Brain microvascular endothelial cell (primary cell): ENCODE measurements around the gene ZKSCAN4.

Experiments used
- DNase-seq: peaks from one replicate; pipeline ENCODE4 v3.0.0-alpha.2; 2020
- H3K27ac ChIP-seq: fragments of 250-450 bp; sonication (Bioruptor Pico); 2 replicates; pipeline ENCODE4 v1.5.1; 2020; ENCODE audit warnings: mild to moderate bottlenecking, moderate library complexity
- H3K27me3 ChIP-seq: fragments of 250-450 bp; sonication (Bioruptor Pico); replicated peaks from 2 replicates; pipeline ENCODE4 v1.5.1; 2020; ENCODE audit warnings: mild to moderate bottlenecking
- H3K36me3 ChIP-seq: fragments of 250-450 bp; sonication (Bioruptor Pico); replicated peaks from 2 replicates; pipeline ENCODE4 v1.5.1; 2020; ENCODE audit warnings: mild to moderate bottlenecking
- H3K4me3 ChIP-seq: 2 replicates; pipeline ENCODE4 v1.5.1; 2011; ENCODE audit warnings: low read depth, mild to moderate bottlenecking, control low read depth, low read length, moderate library complexity
- in situ Hi-C: cut with HindIII; loops from 2 replicates; pipeline ENCODE4 v1.10.0; 2017; ENCODE audit warnings: low sequenced_read_pairs, low pct_ligation_motif_present
- TF ChIP-seq, protein P1 (sequence below): IDR thresholded peaks from 2 replicates; pipeline ENCODE4 v1.5.1; 2011; ENCODE audit warnings: low read depth, mild to moderate bottlenecking, moderate library complexity, low read length, control low read depth, inconsistent platforms; ENCODE audit errors: missing control alignments

Gene ZKSCAN4

DNA sequence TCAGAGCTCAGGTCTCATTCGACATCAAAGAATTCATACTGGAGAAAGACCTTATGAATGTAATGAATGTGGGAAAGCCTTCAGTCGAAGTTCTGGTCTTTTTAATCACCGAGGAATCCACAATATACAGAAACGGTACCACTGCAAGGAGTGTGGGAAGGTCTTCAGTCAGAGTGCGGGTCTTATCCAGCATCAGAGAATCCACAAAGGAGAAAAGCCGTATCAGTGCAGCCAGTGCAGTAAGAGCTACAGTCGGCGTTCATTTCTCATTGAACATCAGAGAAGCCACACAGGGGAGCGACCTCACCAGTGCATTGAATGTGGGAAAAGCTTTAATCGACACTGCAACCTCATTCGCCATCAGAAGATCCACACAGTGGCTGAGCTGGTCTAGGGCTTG is 19.3 kb downstream of the ZKSCAN4 start:
- TF ChIP-seq, protein P1, sequence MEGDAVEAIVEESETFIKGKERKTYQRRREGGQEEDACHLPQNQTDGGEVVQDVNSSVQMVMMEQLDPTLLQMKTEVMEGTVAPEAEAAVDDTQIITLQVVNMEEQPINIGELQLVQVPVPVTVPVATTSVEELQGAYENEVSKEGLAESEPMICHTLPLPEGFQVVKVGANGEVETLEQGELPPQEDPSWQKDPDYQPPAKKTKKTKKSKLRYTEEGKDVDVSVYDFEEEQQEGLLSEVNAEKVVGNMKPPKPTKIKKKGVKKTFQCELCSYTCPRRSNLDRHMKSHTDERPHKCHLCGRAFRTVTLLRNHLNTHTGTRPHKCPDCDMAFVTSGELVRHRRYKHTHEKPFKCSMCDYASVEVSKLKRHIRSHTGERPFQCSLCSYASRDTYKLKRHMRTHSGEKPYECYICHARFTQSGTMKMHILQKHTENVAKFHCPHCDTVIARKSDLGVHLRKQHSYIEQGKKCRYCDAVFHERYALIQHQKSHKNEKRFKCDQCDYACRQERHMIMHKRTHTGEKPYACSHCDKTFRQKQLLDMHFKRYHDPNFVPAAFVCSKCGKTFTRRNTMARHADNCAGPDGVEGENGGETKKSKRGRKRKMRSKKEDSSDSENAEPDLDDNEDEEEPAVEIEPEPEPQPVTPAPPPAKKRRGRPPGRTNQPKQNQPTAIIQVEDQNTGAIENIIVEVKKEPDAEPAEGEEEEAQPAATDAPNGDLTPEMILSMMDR: no peak
- Histone ChIP-seq H3K27ac (no peak overlapping the region), H3K36me3 (peaks cover 47% of the 10 kb centered on the region), H3K27me3 (no peaks in the 10 kb centered on the region), H3K4me3 (no peak overlapping the region)
- in situ Hi-C loops: no loop called here
- DNase-seq: no peak

DNA sequence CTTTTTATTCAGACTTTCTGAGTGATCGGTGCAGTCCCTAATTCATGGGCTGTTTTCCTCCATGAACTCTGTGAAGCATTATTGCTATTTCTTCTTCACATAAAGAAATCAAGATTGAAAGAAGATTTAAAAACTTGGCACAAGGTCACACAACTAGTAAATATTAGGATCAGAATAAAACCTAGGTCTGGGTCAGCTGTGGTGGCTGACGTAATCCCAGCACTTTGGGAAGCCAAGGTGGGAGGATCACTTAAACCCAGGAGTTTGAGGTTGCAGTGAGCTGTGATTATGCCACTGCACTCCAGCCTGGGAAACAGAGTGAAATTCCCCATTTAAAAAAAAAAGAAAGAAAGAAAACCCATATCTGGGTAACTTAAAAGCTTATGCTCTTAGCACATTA is 25.6 kb downstream of the ZKSCAN4 start:
- H3K27ac ChIP-seq: no peak overlapping the region
- in situ Hi-C loops: no loop called here
- TF ChIP-seq, protein P1: no peak
- no peaks in the 10 kb centered on the region for H3K27me3 ChIP-seq
- no peak for DNase-seq
- H3K36me3 ChIP-seq: peaks cover 34% of the 10 kb centered on the region
- no peak overlapping the region for H3K4me3 ChIP-seq

DNA sequence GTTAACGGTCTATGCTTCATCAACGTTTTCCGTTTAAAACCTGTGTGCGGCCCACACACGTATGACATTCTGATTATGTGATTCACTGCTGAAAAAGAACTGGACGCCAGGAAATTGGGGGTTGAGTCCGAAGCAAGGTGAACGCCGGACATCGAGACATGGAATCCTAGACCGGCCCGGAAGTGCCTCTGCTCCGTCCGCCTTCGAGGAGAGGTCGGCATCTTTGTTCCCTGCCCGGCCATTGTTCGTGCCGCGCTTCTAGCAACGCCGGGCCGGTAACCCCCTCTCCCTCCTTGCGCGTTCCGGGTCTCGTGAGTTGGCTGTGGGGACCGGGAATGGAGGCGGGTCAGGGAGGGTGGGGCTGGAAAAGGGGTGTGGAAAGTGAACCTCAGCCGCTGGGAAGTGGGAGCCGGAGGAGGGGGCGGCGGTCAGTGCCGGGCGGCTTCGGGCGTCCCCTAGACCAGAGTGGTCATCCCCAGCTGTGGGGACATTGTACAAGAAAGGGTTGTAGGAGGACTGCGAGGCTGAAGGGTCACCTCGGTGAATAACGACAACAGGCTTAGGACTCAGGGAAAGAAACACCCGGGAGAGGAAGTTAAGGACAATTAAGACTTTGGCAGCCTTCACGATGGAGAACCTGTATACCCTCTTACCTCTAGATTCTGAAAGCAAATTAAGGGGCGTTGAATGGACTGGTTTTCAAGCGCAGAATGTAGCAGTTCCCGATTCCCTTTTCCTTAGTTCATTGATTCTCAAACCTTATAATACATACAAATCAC is 26.8 kb downstream of the ZKSCAN4 start, which contains the start of gene ZSCAN9:
Gene ZSCAN9 (plus strand): TSS at position 220 of the 779 bp plus-strand sequence. CDS start 1,810 bp downstream, outside the sequence.
- TF ChIP-seq, protein P1: no peak
- peak; percentile 80 for DNase-seq
- H3K27me3 ChIP-seq: no peaks in the 10 kb centered on the region
- in situ Hi-C loops: no loop called here
- H3K36me3 ChIP-seq: peaks cover 26% of the 10 kb centered on the region
- peak within 1 kb of the TSS; percentile 86 for H3K4me3 ChIP-seq
- peak within 1 kb of the TSS; percentile 38 for H3K27ac ChIP-seq

DNA sequence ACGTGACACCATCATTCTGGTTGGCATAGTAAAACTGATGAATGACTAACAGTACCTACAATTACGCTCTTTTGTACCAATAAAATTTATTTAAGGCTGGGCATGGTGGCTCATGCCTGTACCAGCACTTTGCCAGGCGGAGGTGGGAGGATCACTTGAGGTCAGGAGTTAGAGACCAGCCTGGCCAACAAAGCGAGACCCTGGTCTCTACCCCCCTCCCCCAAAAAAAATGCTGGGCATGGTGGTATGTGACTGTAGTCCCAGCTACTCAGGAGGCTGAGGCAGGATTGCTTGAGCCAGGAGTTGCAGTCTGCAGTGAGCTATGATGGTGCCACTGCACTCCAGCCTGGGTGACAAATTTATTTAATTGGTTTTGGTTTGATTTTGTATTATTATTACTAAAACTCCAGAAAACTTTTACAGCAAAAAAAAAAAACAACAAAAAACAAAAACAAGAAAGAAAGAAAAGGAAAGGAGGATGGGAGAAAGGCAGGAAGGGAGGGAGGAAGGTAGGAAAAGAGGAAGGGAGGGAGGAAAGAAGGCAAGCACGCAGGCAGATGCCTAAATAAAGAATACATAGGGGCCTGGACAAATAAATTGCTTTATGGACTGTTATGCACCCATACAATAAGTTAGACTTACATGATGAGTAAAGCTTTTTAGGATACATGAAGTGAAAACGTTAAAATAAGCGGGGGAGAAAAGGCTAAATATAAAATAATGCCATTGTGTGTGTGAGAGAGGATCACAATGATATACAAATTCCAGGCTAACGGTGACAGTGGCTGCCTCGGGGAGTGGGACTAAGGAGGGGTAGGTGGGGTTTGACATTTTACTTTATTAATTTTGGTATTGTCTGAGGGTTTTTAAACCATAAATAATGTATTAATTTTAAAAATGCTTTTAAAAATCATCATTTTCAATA is 27.7 kb downstream of the ZKSCAN4 start:
- Histone ChIP-seq H3K27me3 (no peaks in the 10 kb centered on the region), H3K27ac (peak overlapping the region; percentile 38), H3K4me3 (peak overlapping the region; percentile 86), H3K36me3 (peaks cover 22% of the 10 kb centered on the region)
- in situ Hi-C loops: no loop called here
- TF ChIP-seq, protein P1: no peak
- no peak for DNase-seq

DNA sequence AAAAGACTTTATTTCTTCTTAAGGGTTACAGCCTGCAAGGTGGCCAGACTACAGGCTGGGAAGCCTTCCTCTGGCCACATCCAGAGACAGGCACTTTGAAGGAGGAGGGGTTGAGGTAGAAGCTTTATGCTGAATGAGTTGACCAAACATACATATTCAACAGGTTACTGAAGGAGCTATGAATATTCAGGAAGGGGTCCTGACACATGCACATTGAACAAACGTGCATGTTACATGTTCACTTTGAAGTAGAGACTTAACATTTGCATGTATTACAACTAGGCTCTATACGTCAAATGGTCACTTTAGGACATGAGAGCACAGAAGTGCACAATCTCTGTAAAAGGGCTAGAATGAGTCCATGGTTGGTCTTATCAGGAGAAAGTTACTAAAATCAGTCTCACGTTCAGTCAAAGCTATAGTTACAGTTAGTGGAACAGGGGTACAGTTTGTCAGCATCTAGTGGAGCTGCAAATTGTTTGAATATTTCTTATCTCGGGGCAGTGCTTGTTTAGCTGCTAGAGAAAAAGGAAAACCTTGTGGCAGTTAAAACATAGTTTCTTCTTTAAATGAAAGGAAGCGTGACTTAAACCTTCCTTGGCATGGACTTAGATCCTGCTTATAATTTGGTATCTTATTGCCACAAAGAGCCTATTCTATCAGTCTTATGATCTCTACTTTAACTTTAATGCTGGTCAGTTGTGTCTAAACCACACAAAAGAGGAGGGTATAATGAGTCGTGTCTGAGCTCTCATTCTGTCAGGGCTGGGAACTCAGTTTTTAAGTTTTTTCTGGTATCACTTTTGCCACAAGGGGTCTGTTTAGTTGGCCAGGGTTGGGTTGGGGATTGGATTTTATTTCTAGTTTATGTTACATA is 31.6 kb downstream of the ZKSCAN4 start:
- Histone ChIP-seq H3K27ac (no peak overlapping the region), H3K36me3 (no peaks in the 10 kb centered on the region), H3K27me3 (no peaks in the 10 kb centered on the region), H3K4me3 (no peak overlapping the region)
- DNase-seq: no peak
- TF ChIP-seq, protein P1: no peak
- in situ Hi-C loops: no loop called here
